Retinal pigment epithelial cell (primary cell): ENCODE data around the gene CTCFL.

Experiments
- DNase-seq: peaks from one replicate; pipeline ENCODE4 v3.0.0-alpha.2; 2010; ENCODE audit warnings: low read depth
- H3K4me3 ChIP-seq: 2 replicates; pipeline ENCODE4 v1.5.1; 2011; ENCODE audit warnings: mild to moderate bottlenecking, low read length, control low read depth, moderate library complexity
- CTCF ChIP-seq: conservative IDR thresholded peaks from 2 replicates; pipeline ENCODE4 v1.5.1; 2011; ENCODE audit warnings: low read depth, low read length, control low read depth, inconsistent platforms

CTCFL gene

GRCh38 chr20:57532104-57532503, 7.2 kb upstream of the CTCFL start:
- H3K4me3 ChIP-seq = no peak overlapping the region
- no peak for TF ChIP-seq CTCF
- no peak for DNase-seq

- DNase-seq = no peak
- H3K4me3 ChIP-seq = no peak overlapping the region
- no peak for TF ChIP-seq CTCF
These were observed 5.5 kb upstream of the CTCFL start for GRCh38 chr20:57530327-57530981.

GRCh38 chr20:57529810-57530209, 4.9 kb upstream of the CTCFL start:
- DNase-seq = no peak
- TF ChIP-seq CTCF = no peak

GRCh38 chr20:57529160-57529585, 4.2 kb upstream of the CTCFL start:
- no peak for TF ChIP-seq CTCF
- H3K4me3 ChIP-seq = no peak overlapping the region
- DNase-seq = no peak

More at GRCh38 chr20:57529810-57530209, 4.9 kb upstream of the CTCFL start:
- H3K4me3 ChIP-seq = no peak overlapping the region

GRCh38 chr20:57528148-57528547, 3.2 kb upstream of the CTCFL start:
- DNase-seq = no peak
- no peak for TF ChIP-seq CTCF
- no peak overlapping the region for H3K4me3 ChIP-seq

- DNase-seq = no peak
- no peak overlapping the region for H3K4me3 ChIP-seq
- TF ChIP-seq CTCF = no peak
These were observed 2.8 kb upstream of the CTCFL start for GRCh38 chr20:57527728-57528127.

GRCh38 chr20:57526885-57527460, 2.0 kb upstream of the CTCFL start:
- TF ChIP-seq CTCF = no peak
- no peak for DNase-seq
- H3K4me3 ChIP-seq = no peak overlapping the region
